Stimulated activated CD4-positive, alpha-beta T cell treated with anti-CD3 and anti-CD28 coated beads, Interleukin-4, amount 100 ng/mL, for 24 hours (primary cell): ENCODE data around the gene SHMT2.

Experiments
- DNase-seq: peaks from one replicate; pipeline ENCODE4 v3.0.0-alpha.2; 2020

SHMT2 gene

DNA sequence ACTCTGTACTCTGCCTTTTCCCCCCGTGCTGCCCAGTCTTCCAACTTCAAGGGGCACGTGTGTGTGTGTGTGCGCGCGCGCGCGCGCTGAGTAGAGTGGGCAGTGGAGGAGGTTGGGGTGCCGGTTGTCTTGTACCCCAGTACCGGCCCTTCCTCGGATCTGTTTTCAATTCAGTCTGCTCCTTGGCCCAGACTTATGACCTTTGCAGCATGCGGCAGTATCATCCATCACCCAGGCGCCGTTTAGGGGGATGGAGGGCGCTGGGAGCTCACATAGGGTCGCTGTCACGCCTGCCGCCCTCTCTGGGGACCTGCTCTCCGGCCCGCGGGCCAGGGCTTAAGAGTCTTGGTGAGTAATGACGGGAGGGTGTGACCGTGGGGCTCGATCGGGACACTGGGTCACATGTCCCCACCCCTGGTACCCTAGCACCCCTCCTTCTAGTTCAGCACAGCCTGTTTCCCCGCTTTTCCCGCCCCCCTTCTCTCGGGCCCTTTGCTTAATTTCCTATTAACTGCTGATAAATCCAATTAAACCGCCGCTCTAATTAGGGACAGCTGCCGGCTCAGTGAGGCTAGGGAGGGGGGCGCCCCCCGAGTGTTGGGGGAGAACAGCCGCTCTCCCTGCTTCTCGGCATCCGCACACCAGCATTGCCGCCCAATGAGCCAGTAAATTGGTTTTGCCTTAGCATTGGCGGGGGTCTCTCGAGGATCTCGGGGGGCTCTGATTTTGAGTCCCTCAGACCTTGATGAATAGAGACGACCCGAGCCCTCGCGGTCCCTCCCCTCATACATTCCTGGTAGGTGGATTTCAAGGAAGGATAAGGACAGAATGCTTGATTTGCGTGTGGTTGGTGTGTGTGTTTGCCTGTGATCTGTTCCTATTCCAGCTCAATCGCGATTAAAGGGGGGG lies 12.1 kb downstream of the SHMT2 start:
- no peak for DNase-seq

- no peak for DNase-seq
Measured at GRCh38 chr12:57242329-57242690, 12.8 kb downstream of the SHMT2 start.

DNA sequence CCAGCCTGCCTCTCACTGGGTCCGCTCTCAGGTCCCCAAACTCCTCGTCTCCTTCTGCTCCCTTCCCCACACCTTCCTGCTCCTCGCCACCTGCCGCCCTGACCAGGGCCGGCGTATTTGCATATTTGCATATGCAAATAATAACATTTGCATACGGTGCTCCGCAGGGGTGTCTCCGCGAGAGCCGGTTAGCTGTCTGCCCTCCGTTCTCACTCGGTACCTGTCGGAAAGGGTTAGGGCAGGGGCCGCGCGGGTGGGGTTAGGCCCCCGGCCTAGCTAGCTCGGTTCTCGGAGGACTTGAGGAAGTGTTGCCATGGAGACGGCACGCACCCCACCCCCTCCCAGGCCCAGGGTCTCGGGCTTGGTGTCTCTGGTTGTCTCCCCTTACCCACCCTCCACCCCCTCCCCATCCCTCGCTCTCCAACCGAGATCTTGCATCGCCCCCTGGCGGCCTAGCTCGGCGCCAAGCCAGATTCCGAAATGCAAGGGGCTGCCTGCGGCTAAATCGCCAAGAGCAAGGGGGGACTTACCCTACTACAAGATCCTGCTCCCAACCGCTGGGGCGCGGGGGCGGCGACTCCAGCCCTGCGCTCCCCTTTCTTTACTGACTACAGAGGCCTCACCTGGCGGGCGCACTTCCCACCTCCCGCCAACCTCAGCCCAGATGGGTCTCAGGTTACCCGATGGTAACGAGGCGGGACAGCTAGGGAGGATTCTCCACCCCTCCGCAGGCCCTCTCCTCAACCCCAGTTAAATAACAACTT lies 13.4 kb downstream of the SHMT2 start:
- peak; percentile 76 for DNase-seq

DNA sequence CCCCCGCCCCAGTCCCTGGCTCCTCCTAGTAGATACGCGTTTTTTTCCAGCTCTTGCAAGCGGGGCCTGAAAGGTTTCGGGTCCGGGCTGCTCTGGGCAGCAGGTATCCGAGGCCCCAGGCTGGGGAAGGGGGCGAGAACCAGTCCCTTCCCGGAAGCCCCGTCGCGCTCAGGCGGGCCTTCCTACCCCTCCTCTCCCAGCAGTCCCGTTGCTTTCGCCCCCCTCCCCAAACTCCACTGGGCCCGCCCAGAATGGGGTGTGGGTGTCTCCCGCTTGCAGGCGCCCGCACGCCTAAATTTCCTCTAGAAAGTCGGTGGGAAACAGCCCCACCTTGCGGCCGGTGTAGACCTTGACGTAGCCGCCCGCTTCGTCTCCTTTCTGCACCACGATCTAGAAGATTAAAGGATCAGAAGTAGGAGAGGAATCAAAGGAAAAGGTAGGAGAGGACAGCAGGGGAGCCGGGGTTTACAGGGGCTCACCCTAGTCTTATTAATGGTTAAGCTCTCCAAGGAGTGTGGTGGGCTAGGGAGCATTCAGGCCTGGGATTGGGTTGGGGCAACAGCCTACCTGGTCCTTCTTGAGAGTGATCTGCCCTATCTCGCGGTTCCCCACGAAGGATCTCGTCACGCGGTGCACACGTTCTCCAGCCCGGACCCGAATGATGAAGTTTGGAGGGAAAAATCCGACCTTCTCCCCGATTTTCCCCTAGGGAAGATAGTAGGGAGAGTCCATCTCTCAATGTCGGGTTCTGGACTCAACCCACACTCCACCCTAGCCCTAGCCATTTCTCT lies 14.2 kb downstream of the SHMT2 start:
- DNase-seq, result peak; percentile 83

GRCh38 chr12:57244312-57244696 lies 14.8 kb downstream of the SHMT2 start:
- DNase-seq, result no peak

DNA sequence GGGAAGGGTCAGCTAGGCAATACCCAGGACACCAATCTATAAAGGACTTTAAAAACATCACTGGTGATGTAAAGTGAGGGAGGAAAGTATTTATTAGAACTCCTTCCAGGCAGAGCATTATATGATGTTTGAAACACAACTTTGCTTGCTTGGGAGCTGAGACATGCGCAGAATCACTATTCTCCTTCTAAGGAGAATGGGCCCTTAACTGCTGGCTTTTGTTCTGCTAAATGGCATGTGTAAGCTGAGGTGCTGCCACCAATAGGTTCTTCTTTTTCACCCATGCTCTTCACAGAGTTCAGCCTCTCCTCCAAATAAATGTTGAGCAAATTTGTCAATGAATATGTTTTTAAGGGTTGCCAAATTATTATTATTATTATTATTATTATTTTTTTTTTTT lies 17.5 kb downstream of the SHMT2 start:
- no peak for DNase-seq

GRCh38 chr12:57248934-57249742 lies 19.6 kb downstream of the SHMT2 start:
- no peak for DNase-seq

GRCh38 chr12:57250541-57250940 lies 21.0 kb downstream of the SHMT2 start:
- DNase-seq, result no peak

GRCh38 chr12:57250956-57251355 lies 21.4 kb downstream of the SHMT2 start, which contains the start of gene STAC3:
STAC3 (minus strand) TSS chr12:57251187; CDS start chr12:57249636, 1,551 bp downstream.
- DNase-seq, result no peak

- DNase-seq, result no peak
Measured at GRCh38 chr12:57254506-57255280, 25.2 kb downstream of the SHMT2 start.

DNA sequence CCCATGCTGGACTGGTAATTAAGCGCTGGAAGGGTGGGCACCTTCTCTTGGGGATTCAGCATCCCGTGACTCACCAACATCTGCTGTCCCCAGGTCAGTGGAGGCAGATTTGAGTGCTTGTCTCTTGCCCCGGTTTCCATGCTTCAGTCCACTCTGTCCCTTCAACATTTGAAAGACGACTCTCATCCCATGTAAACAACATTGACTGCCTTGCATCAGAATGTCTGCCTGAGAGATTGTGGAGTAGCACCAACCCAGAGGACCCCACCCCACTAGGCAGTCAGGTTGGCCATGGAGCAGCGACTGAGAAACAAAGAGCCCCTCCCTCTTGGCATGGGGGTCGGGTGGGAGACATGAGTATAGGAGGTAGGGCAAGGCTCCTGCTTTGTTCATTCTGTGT lies 26.4 kb downstream of the SHMT2 start:
- DNase-seq, result no peak

- no peak for DNase-seq
Measured at GRCh38 chr12:57258977-57259970, 29.8 kb downstream of the SHMT2 start.

DNA sequence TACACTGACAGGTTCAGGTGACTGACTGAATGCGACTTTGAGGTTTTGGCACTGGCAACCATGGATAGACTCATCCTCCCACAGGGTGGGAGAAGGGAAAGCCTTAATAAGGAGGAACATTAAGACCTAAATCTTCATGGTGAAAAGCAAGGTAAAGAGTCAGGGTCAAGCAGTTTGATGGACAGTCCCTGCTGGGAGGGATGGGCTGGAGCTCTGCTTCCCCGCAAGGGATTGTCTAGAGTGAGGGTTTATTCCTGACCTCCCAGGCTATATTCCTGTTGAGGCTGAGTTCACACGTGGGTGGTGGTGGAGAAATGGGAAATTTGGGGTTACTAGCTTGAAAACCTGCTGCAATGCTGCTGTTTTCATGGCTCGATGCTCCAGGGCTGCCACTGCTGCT lies 30.9 kb downstream of the SHMT2 start:
- no peak for DNase-seq

DNA sequence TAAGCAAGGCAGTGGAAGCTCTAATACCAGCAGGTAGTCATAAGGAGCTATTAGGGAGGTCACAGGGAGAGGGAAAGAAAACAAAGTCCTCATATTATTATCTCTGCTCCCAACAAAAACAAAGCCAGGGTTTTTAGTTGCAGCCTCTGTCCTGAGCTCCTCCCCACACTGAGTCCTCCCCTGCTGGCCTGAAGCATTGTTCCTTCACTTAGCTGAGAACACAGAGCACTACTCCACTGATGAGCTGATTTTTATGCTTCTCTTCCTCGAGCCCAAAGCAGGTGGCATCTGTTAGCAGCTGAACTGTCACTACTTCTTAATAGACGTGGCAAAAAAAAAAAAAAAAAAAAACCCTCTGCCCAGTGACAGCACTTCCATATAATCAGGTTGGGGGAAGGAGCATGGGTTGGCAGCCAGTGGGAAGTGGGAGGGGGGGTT lies 31.9 kb downstream of the SHMT2 start:
- no peak for DNase-seq

DNA sequence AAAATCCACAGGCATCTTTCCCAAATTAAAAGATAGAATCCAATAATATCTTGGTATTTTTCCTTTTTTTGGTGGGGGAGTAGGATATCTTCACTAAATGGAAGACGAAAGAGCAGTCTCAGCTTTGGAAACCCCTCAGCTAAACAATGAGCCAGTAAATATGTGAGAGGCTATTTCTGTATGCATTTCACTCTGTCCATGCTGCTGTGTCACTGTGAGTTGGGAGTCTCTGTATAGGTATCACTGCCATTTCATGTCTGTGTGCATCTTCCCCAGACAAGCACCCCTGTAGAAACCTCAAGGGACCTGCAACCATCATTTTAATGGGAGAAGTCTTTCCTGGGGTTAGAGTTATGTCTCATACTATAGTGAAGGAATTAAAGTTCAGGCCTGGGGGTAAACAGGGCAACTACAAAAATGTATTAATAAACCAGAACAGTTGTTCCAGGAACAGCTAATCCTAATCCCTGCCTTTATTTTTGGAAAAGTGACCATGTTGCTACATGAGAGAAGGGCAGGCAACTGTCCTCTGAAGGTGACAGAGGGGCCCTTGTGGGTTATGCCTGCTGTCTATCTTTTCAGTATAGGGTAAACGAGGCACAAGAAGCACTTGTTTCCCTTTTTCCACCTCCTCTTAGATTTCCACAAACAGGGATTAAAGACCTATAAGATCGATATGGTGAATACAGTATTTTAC lies 32.8 kb downstream of the SHMT2 start:
- no peak for DNase-seq

GRCh38 chr12:57263096-57263495 lies 33.6 kb downstream of the SHMT2 start:
- no peak for DNase-seq

GRCh38 chr12:57266681-57267080 lies 37.2 kb downstream of the SHMT2 start:
- DNase-seq, result no peak

DNA sequence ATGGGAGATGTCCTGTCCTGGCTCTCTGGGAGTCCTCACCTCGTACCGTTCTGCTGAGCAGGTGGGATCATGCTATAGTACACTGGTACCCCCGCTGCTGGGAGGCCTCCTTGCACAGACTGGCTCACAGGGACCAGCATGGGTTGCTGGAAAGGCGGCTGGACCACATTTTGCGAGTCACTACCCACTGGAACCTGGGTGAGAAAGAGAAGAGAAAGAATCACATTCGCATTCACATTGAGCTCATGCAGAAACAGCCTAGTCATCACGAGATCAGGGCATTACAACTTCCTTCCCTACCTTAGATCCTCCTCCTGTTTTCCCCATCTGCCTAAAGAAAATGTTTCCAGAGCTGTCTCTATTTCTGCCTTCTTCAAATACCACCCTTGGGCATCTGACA lies 38.8 kb downstream of the SHMT2 start:
- DNase-seq, result peak; percentile 36

DNA sequence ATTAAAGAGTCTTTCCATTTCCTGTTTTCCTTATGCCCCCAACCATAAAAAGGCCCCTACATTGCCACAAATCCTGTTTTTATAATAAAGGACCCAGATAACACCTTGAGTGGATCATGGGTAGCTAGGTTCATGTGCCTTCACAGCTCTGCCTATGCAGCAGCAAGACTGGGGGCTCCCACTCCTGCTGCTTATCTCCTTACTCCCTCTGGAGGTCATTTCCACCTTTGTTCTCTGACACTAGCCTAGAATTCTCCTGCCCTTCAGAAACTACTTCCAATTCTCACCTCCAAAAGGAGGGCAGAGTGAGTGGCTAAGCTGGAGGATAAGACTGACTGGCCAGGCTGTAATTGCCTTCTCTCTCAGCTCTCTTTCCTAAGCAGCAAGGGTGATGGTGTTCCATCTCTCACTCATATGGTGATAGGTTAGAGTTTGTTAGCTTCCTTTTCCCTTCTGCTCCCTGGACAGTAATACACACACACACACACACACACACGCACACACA lies 41.5 kb downstream of the SHMT2 start:
- DNase-seq, result no peak
